K562 (cell line): ENCODE results near the gene MYO1E. TPM values are rescaled to one million over a fixed set of nuclear protein-coding genes. Genes with fewer than 3 reads are reported as not detected.

ENCODE experiments used
- ATAC-seq: fragments of 200-7000 bp; cut with Tn5 transposase; 3 replicates; pipeline ENCODE4 v1.9.1; 2020; ENCODE audit warnings: moderate library complexity
- BruUV-seq: library from RNA; stranded (reverse); fragments of 400-500 nt; replicated peaks from 2 replicates; lab custom pipeline; 2021; lab: Mats Ljungman, UMichigan
- CTCF ChIA-PET: fragments of 300-600 bp; formaldehyde crosslinking; extraction: SDS; loops from one replicate; lab custom pipeline; 2021; ENCODE audit warnings: low intra/inter-chr PET ratio; lab: Yijun Ruan, JAX
- POLR2A ChIA-PET: fragments of 300-600, 350-650 bp; sonication (Branson Sonifier 250); formaldehyde crosslinking; extraction: SDS; loops from one replicate; lab custom pipeline; 2021; ENCODE audit warnings: antibody characterized with exemption, inconsistent platforms; lab: Yijun Ruan, JAX
- DNase-seq, 4 experiments: peaks; one replicate each; pipeline versions ENCODE4 v3.0.0 to v3.0.0-alpha.2; 2011 to 2018; ENCODE audit warnings: low spot score in 3 of 4, mixed read lengths in 3 of 4; ENCODE audit errors: extremely low read depth in 1 of 4
- FAIRE-seq: peaks from 2 replicates; lab custom pipeline; 2011; peaks lifted over from hg19 to GRCh38; lab: Jason Lieb, UNC
- H2AFZ ChIP-seq: 2 replicates; pipeline ENCODE4 v1.6.0; 2011; ENCODE audit warnings: low read depth, low read length, control low read depth, inconsistent platforms
- H3K27ac ChIP-seq: fragments of 200-600 bp; 3 replicates; pipeline ENCODE4 v1.8.0; 2011; ENCODE audit warnings: low read depth, mild to moderate bottlenecking, control low read depth, inconsistent platforms, low read length, moderate library complexity, mixed read lengths; ENCODE audit errors: extremely low read depth
- H3K27me3 ChIP-seq, 2 experiments: fragments of 300-600 bp in 1 of 2; 2 replicates in 1 of 2; 3 replicates in 1 of 2; pipeline versions ENCODE4 v1.6.0 to v1.8.0; 2011; ENCODE audit warnings: inconsistent platforms in 2 of 2, low read length in 2 of 2, mild to moderate bottlenecking in 1 of 2, mixed read lengths in 1 of 2, moderate library complexity in 1 of 2; ENCODE audit not compliant: control insufficient read depth in 2 of 2, insufficient read depth in 2 of 2
- H3K36me3 ChIP-seq: fragments of 300-600 bp; 3 replicates; pipeline ENCODE4 v1.8.0; 2011; ENCODE audit warnings: mild to moderate bottlenecking, low read length, inconsistent platforms; ENCODE audit not compliant: control insufficient read depth, insufficient read depth
- H3K4me1 ChIP-seq, 2 experiments: fragments of 200-600 bp in 1 of 2; replicated peaks in 1 of 2; 2 replicates in 1 of 2; 3 replicates in 1 of 2; pipeline versions ENCODE4 v1.5.1 to v1.8.0; 2011; ENCODE audit warnings: inconsistent platforms in 2 of 2, low read length in 2 of 2, mild to moderate bottlenecking in 1 of 2, mixed read lengths in 1 of 2, moderate library complexity in 1 of 2; ENCODE audit not compliant: control insufficient read depth in 2 of 2, insufficient read depth in 2 of 2
- H3K4me2 ChIP-seq: 2 replicates; pipeline ENCODE4 v1.6.1; 2011; ENCODE audit warnings: low read length, control low read depth, inconsistent platforms, mixed read lengths; ENCODE audit not compliant: insufficient read depth
- H3K4me3 ChIP-seq: fragments of 200-600 bp; sonication (generic), shearing (Covaris generic); 2 replicates; pipeline ENCODE4 v1.5.1; 2016; ENCODE audit warnings: control low read depth, inconsistent platforms
- H3K79me2 ChIP-seq: fragments of 200-600 bp; 3 replicates; pipeline ENCODE4 v1.8.0; 2011; ENCODE audit warnings: low read length, inconsistent platforms; ENCODE audit not compliant: control insufficient read depth, insufficient read depth
- H3K9ac ChIP-seq, 2 experiments: 2 replicates each; pipeline versions ENCODE4 v1.6.0 to v1.6.1; 2011; ENCODE audit warnings: low read depth in 2 of 2, low read length in 2 of 2, control low read depth in 1 of 2, inconsistent platforms in 1 of 2, mild to moderate bottlenecking in 1 of 2, mixed read lengths in 1 of 2; ENCODE audit not compliant: insufficient read depth in 1 of 2
- H3K9me1 ChIP-seq: one replicate; pipeline ENCODE4 v1.6.0; 2011; ENCODE audit warnings: inconsistent platforms, mild to moderate bottlenecking, low read length, moderate library complexity; ENCODE audit not compliant: control insufficient read depth, insufficient read depth
- H3K9me3 ChIP-seq: replicated peaks from 2 replicates; pipeline ENCODE4 v1.5.1; 2011; ENCODE audit warnings: low read depth, low read length, inconsistent platforms; ENCODE audit not compliant: control insufficient read depth, insufficient read depth
- H4K20me1 ChIP-seq: replicated peaks from 2 replicates; pipeline ENCODE4 v1.6.1; 2011; ENCODE audit warnings: low read length, inconsistent platforms, mixed read lengths; ENCODE audit not compliant: control insufficient read depth, insufficient read depth
- BCL6 ChIP-seq: fragments of 250-450 bp; sonication (Bioruptor Pico); IDR thresholded peaks from 2 replicates; pipeline ENCODE4 v1.4.0; 2020
- KAT2B ChIP-seq: IDR thresholded peaks from one replicate; pipeline ENCODE4 v1.6.1; 2012; ENCODE audit warnings: low read depth, mild to moderate bottlenecking, control low read depth, inconsistent platforms, low read length, moderate library complexity
- KAT8 ChIP-seq: fragments of 450-650 bp; IDR thresholded peaks from 2 replicates; pipeline ENCODE4 v1.6.1; 2016; ENCODE audit warnings: low read depth, mild to moderate bottlenecking
- MTA1 ChIP-seq: fragments of 450-650 bp; IDR thresholded peaks from 2 replicates; pipeline ENCODE4 v1.6.1; 2017; ENCODE audit warnings: borderline replicate concordance
- NCOR1 ChIP-seq: fragments of 450-650 bp; IDR thresholded peaks from 2 replicates; pipeline ENCODE4 v1.6.1; 2016; ENCODE audit warnings: mild to moderate bottlenecking, moderate library complexity
- RUNX1 ChIP-seq: sonication (generic); IDR thresholded peaks from 2 replicates; pipeline ENCODE4 v1.6.1; 2016; ENCODE audit warnings: antibody characterized with exemption, low read depth
- SMAD2 ChIP-seq: fragments of 150-350 bp; IDR thresholded peaks from 2 replicates; pipeline ENCODE4 v1.6.1; 2014; ENCODE audit warnings: low read depth, mild to moderate bottlenecking, low read length
- ZNF12 ChIP-seq: sonication (generic); formaldehyde crosslinking; IDR thresholded peaks from 2 replicates; pipeline ENCODE4 v1.4.0; 2020; ENCODE audit warnings: mild to moderate bottlenecking, missing genetic modification reagents
- ZNF143 ChIP-seq: sonication (generic); formaldehyde crosslinking; IDR thresholded peaks from 2 replicates; pipeline ENCODE4 v1.9.0; 2022; ENCODE audit warnings: mild to moderate bottlenecking, missing genetic modification reagents
- ZNF224 ChIP-seq: sonication (generic); formaldehyde crosslinking; IDR thresholded peaks from 2 replicates; pipeline ENCODE4 v1.8.0; 2022; ENCODE audit warnings: mild to moderate bottlenecking, missing genetic modification reagents
- ZNF311 ChIP-seq: fragments of 250-450 bp; sonication (Bioruptor Pico); IDR thresholded peaks from 2 replicates; pipeline ENCODE4 v1.4.0; 2020; ENCODE audit warnings: mild to moderate bottlenecking, moderate library complexity
- WGBS: fragments of 100-300 bp; shearing (Covaris generic); methylation state at CpG from one replicate; pipeline ENCODE4 v1.1.6; 2016; ENCODE audit warnings: low coverage, mixed read lengths; ENCODE audit not compliant: insufficient coverage; ENCODE audit errors: missing lambda C conversion rate; 5-methylcytosine and 5-hydroxymethylcytosine counted together
- in situ Hi-C: fragments of 300-500 bp; cut with MboI; formaldehyde crosslinking; loops from 4 replicates; pipeline ENCODE4 v1.15.0; 2018; ENCODE audit warnings: inconsistent platforms, mixed read lengths
- intact Hi-C: fragments of 100-400 bp; cut with micrococcal nuclease; formaldehyde crosslinking; loops from 2 replicates; pipeline ENCODE4 v1.14.2; 2022
- polyA plus RNA-seq, 8 experiments: library from polyadenylated mRNA; depleted of rRNA in 4 of 8; stranded (reverse) in 5 of 8; unstranded in 3 of 8; fragments of >200 nt; fragmentation: Nextera tagmentation in 2 of 8; fragmentation: Illumina TruSeq in 1 of 8; extraction: Ambion mirVana in 2 of 8; extraction: Trizol in 1 of 8; gene quantifications; 2 replicates each; pipeline versions ENCODE4 v1.2.1 to v1.2.3, GENCODE V29; 2011 to 2014; ENCODE audit warnings: inconsistent platforms in 1 of 8, missing spikeins in 1 of 8
- total RNA-seq, 7 experiments: library from RNA; depleted of rRNA in 6 of 7; stranded (reverse); fragments of >200 nt in 6 of 7; fragmentation: Illumina TruSeq in 2 of 7; extraction: Trizol in 2 of 7; gene quantifications; 2 replicates each; pipeline versions ENCODE4 v1.2.1 to v1.2.3, GENCODE V29; 2011 to 2021; ENCODE audit warnings: low replicate concordance in 1 of 7
- TF ChIP-seq, protein P1 (sequence below): sonication (generic); formaldehyde crosslinking; IDR thresholded peaks from 2 replicates; pipeline ENCODE4 v1.8.0; 2023; ENCODE audit warnings: missing genetic modification reagents, mild to moderate bottlenecking, borderline replicate concordance
- TF ChIP-seq, protein P2 (sequence below): fragments of 450-650 bp; conservative IDR thresholded peaks from 2 replicates; pipeline ENCODE4 v1.6.1; 2016; ENCODE audit warnings: missing genetic modification characterization, low read depth, mild to moderate bottlenecking, missing compliant biosample characterization, moderate library complexity

Gene MYO1E
- total and polyA plus RNA-seq, 9 of the 15 experiments (the other 6 are each of a cell fraction or from before 2014, with no cell fraction given) = under 0.01 to 0.44 (median 0.01) TPM; not detected in 6

DNA sequence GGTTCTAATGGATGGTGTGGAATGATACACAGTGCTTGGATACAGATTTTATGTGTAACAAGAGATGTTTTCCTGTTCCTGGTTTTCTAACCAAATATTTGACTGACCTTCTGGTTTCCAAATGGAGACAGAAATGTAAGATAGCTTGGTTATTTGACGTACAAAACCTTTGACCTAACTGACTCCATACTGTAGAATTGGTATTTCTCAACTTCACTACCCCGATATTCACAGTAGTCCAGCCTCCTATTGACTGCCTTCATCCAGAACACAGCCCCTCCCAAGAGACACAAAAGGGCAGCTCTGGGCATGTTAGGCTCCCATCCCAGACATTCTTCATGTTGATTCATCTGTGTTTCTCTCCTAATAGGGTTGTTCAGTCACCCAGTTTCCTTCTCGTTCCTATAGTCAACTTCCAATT lies 33.4 kb downstream of the MYO1E start (continued):
- TF ChIP-seq, protein P1, sequence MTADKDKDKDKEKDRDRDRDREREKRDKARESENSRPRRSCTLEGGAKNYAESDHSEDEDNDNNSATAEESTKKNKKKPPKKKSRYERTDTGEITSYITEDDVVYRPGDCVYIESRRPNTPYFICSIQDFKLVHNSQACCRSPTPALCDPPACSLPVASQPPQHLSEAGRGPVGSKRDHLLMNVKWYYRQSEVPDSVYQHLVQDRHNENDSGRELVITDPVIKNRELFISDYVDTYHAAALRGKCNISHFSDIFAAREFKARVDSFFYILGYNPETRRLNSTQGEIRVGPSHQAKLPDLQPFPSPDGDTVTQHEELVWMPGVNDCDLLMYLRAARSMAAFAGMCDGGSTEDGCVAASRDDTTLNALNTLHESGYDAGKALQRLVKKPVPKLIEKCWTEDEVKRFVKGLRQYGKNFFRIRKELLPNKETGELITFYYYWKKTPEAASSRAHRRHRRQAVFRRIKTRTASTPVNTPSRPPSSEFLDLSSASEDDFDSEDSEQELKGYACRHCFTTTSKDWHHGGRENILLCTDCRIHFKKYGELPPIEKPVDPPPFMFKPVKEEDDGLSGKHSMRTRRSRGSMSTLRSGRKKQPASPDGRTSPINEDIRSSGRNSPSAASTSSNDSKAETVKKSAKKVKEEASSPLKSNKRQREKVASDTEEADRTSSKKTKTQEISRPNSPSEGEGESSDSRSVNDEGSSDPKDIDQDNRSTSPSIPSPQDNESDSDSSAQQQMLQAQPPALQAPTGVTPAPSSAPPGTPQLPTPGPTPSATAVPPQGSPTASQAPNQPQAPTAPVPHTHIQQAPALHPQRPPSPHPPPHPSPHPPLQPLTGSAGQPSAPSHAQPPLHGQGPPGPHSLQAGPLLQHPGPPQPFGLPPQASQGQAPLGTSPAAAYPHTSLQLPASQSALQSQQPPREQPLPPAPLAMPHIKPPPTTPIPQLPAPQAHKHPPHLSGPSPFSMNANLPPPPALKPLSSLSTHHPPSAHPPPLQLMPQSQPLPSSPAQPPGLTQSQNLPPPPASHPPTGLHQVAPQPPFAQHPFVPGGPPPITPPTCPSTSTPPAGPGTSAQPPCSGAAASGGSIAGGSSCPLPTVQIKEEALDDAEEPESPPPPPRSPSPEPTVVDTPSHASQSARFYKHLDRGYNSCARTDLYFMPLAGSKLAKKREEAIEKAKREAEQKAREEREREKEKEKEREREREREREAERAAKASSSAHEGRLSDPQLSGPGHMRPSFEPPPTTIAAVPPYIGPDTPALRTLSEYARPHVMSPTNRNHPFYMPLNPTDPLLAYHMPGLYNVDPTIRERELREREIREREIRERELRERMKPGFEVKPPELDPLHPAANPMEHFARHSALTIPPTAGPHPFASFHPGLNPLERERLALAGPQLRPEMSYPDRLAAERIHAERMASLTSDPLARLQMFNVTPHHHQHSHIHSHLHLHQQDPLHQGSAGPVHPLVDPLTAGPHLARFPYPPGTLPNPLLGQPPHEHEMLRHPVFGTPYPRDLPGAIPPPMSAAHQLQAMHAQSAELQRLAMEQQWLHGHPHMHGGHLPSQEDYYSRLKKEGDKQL = no peak
- TF ChIP-seq MTA1 = no peak
- no peak for TF ChIP-seq KAT2B

DNA sequence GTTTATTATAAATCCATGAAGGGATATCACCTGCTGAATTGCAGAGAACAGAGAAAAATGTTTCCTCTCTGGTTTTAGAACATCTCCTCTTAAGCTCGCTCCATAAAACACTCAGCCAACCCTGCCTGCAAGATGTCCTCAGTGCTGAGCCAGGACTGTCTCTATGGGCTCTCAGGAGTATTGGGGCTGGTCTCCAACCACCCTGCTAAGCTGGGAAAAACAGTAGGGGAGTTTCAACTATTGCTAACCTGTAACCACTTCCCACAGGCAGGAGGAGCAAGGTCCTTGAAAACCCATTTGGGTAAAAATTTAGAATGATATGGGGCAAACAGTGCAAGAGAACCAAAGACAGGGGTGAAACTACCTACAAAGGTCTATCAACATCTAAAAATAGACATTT lies 34.3 kb downstream of the MYO1E start:
- CTCF ChIA-PET = no interaction called here

More for the DNA sequence above, 34.3 kb downstream of the MYO1E start:
- Histone ChIP-seq H3K79me2 (no peaks in the 10 kb centered on the region), H2AFZ (no peak overlapping the region), H3K27me3 (peaks cover 0 to 5% of the 10 kb centered on the region in 2 experiments), H3K27ac (no peak overlapping the region), H3K4me1 (no peaks in the 10 kb centered on the region), H3K9me3 (no peaks in the 10 kb centered on the region), H3K4me2 (no peak overlapping the region), H3K4me3 (no peak overlapping the region), H3K9ac (no peak overlapping the region), H4K20me1 (no peaks in the 10 kb centered on the region), H3K9me1 (no peaks in the 10 kb centered on the region), H3K36me3 (no peaks in the 10 kb centered on the region)
- FAIRE-seq = no peak
- ATAC-seq = no peak
- DNase-seq = no peak
- POLR2A ChIA-PET = interaction anchor here (0.6 kb wide), 1 partner anchor 93 kb away, joined by 4 read pairs; no protein-coding TSS in a partner anchor
- 0% methylated on average over 1 of the region's 1 CpG for WGBS
- BruUV-seq = no TSS peak
- in situ Hi-C loops = no loop called here
- TF ChIP-seq SMAD2 = no peak
- TF ChIP-seq ZNF12 = no peak
- no peak for TF ChIP-seq NCOR1
- TF ChIP-seq RUNX1 = no peak
- no peak for TF ChIP-seq BCL6
- no peak for TF ChIP-seq KAT8
- TF ChIP-seq ZNF311 (CRISPR knock-in tag) = no peak
- TF ChIP-seq ZNF224 = no peak
- TF ChIP-seq, protein P2, sequence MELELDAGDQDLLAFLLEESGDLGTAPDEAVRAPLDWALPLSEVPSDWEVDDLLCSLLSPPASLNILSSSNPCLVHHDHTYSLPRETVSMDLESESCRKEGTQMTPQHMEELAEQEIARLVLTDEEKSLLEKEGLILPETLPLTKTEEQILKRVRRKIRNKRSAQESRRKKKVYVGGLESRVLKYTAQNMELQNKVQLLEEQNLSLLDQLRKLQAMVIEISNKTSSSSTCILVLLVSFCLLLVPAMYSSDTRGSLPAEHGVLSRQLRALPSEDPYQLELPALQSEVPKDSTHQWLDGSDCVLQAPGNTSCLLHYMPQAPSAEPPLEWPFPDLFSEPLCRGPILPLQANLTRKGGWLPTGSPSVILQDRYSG (tag) = no peak
- no peak for TF ChIP-seq ZNF143
- intact Hi-C loops = no loop called here
